Activated naive CD8-positive, alpha-beta T cell treated with anti-CD3 and anti-CD28 coated beads, Interleukin-2, amount 50 U/mL, for 16 hours (primary cell): ENCODE results near the gene FBXO21.

ENCODE experiments used
- DNase-seq: peaks from one replicate; pipeline ENCODE4 v3.0.0-alpha.2; 2020; ENCODE audit warnings: low read depth, low spot score

Gene FBXO21

DNA sequence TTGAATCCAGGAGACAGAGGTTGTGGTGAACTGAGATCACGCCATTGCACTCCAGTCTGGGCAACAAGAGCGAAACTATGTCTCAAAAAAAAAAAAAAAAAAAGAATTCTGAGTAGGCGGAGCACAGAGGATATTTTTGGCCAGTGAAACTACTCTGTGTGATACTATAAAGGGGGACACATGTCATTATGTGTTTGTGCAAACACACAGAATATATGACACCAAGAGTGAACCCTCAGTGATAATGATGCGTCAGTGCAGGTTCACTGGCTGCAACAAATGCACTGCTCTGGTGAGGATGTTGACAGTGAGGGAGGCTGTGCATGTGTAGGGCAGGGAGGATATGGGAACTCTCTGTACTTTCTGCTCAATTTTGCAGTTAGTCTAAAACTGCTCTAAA, 24.2 kb downstream of the FBXO21 start:
- no peak for DNase-seq

DNA sequence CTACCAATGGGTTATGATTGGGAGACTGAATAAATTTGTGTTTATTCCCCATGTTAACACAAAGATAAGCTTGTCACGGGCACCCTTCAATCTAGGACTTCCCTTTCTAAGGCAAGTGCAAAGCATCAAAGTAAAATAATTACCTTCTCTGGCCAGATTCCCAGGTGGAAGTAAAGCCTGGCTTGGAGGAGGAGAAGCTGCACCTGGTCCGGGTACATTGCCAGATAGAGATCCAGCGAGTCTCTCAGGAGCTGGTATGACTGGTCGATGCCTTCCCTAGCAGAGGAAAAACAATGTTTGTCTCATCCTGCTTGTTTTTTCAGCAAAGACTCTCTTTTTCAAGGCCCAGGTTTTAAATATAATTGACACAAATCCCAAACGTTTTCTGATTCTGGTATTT, 24.9 kb downstream of the FBXO21 start:
- DNase-seq: no peak

DNA sequence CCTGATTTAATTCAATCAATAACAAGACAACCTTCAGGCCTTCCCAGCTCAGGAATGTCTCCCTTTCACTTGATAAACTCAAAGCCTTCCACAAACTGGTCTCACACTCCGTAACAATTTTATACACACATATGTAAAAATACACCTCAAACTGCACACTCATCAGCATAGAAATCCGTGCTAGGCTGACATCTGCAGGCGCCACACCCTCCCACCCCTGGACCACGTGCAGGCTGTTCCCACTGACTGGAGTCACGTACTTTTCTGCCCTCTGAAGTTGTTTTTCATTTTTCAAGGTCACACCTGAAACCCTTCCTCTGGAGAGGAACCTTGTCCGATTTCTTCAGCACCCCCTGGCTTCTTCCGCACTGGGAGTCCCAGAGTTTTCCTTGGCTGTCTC, 27.6 kb downstream of the FBXO21 start:
- no peak for DNase-seq

DNA sequence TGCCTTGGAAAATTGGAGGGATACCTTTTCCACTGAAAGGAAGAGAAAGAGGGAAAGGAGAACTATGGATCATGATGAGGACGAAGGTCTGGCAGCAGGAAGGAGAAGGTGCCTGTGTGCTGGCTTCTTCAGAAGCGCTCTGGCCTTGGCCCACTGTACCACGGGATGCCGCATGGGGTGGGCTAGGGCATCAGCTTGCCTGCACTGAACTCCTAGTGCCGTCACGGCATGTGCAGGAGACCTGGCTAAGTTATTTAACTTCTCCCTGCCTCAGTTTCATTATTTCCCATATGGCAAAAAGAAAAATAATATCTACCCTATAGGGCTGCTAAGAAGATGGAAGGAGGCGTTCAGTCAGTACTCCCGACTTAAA, 28.1 kb downstream of the FBXO21 start:
- DNase-seq: no peak

DNA sequence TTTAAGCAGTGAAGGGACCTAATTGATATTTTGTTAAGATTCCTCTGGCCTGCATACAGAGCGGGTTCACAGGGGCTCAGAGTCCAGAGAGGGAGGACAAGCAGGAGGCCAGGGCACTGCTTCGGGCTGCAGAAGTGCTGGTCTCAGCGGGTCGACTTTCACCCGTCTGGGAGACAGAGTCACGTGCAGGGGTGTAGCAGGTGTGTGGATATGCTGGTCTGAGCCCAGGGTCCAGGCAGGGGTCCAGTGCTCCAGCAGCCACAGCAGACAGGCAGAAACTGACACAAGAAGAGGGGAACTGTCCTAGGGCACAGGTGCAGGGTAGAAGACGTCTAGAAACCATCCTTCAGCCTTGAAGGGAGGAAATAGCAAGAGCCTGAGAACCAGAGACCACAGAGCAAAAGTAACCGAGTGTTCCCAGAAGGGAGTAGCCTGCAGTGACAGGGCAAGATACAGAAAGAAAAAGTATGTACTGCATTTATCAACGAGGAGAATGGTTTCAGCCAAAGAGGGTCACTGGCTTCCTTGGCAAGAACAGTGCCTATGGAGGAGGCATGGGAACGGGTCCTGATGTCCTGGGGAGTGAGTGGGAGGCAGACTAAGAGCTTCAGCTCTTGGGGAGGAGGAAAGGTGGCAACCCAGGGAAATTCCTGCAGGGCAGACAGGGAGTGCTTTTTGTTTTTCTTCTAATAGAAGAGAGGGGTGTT, 28.7 kb downstream of the FBXO21 start:
- DNase-seq: no peak

DNA sequence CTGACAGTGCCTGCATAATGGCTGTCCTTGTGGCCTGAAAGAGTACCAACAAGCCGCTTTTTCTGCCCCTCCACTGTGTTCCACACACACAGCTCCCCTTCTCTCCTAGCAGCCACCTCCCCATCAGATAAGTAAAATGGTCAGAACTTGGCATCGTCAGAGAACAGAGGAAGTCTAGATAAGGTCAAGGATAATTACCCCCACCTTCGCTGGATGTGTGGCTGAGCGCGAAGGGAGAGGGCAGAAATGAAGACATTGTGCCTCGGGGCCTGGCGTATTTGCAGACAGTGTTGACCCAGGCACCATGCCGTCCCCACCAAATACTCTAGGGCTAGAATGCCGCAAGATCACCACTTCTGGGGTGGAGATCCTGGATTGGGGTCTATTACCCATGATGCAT, 30.6 kb downstream of the FBXO21 start:
- DNase-seq: no peak

DNA sequence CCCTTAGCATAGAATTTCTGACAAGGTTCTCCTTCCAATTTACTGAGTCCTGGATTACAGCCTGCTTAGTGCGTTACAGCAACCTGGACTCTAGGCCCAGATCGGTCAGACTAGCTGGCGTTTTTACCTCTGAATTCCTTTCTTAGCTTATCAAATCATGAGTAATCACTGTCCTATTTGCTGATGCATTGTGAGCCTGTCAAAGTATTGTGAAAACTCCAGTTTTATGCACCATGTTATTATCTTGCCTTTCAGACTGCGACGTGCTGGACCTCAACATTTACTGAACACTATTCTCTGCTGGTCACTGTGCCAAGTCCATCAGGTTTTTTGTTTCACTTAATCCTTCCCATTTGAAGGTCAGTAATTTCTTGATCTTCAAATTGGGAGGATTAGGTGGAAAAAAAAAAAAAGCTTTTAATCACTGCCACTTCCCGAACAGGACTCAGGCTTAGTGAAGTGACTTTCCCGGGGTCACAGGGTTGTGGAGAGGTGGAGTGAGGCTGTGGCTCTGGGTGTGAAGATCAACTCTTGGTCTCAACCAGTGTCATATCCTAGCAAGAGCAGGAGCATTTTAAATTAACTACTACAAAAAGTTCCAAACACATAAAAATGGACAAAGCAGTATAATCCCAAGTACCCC, 31.2 kb downstream of the FBXO21 start:
- DNase-seq: no peak

DNA sequence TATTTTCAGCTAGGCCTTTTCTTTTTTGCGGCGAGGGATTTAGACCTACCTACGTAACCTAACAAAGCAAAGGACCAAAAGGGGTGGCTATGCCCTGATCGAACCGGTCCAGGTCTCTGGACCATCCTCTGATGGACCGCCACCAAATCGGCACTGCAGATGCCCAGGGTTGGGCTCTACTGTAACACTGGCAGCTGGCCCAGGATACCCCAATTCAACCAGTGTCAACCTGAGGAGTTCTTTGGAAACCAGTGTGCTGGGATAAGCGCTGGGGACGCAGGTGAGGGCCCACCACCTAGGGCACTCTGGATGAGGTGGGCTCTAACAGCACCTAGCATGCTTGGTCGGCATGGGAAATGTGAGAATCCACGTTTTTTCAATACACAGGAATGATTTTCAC, 32.2 kb downstream of the FBXO21 start:
- no peak for DNase-seq

DNA sequence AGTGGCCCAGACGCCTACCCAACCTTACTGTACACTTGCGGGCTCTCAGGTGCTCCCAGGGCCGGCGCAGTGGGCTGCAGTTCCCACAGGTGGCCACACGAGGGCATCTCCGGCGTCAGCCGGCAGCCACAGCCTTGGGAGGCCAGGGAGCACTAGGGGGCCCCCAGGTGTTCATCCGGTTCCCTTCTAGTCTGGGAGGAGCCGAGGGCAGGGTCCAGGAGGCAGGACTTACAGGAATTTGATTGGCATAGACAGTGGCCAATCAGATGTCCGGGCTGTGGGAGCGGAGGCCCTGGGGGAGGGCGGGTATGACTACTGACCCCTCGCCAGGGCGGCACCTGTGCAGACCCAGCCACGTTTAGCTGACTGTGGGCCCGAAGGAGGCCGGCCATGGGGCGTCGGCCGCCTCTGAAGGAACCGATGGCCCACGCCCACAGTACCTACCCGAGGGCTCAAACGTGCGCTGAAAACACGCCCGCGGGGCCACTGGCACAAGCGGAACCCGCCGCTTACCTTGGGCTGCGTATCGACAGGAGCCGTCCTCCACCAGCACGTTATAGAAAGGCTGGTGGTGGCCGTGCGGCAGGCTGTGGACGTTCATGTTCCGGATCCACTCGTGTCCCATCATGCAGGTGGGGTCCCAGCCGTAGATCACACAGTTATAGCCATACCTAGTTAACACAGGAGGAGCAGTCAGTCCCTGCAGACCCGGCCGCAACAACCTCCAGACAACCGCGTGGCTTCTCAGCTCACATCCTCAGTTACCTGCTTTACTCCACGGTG, 34.8 kb downstream of the FBXO21 start:
- peak; percentile 35 for DNase-seq

DNA sequence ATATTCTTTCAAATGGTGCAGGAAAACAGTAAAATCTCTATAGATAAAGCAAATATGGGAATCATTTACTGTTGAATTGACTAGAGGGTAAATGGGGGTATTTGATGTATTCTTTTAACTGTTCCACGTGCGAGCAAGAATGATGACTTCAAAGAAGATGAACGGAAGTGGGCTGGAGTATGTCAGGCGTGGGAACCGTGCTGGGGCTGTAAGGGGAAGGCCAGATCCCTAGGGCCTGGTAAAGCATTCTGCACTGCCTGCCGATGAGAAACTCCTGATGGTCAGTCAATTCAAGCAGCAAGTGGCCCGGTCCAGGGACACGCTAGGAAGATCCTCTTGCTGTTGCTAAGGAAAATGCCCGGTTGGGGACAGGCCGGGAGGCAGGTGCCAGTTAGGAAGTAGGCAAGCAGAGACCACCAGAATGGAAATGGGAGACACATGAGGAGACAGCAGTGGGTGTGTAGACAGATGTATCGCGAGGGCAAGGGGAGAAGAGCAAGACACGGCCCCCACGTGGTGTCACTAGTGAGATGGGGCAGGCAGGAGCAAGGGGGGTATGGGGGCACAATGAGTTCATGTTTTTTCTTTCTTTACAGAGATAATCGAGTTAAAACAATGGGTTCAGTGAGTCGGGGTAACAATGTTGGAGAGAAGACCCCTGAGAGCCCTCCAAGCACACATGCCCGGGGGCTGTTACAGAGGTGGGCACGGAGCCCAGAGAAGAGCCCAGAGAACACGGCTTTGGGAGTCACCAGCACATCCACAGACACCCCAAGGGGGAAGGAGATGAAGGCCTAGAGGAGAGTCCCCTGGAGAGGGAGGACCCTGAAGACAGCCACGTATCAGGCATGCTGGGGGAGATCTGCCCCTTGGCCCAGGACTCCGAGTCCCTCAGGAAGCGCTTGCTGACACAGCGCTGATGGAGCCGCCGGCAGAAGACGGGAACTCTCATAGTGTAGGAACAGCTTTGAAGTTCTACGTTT, 37.2 kb downstream of the FBXO21 start:
- DNase-seq: no peak

DNA sequence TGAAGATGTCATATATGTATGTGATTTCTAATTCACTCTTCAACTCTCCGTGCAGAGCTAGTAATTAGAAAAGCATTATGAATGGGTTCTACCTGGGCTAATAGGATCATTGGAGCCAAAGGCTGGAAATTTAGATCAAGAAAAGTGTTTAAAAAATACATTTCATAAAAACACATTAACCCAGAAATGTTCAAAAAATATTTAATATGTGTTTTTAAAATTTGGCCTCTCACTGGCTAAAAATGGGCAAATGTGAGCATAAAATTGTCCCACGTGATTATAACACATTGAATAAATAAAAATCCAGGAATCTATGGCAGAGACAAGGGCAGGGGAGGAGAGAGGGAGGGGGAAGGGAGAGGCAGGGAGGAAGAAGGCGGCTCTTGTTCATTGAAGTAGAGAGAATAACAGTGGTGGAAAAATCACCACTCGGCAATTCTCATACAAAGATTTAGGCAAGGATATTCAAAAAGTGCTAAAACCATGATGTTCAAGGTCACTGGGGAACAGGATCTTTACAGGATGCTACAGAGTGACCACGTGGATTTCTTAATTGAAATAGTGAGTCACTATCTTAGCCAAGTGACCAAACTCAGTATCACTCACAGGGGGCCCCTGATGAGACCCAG, 38.8 kb downstream of the FBXO21 start:
- DNase-seq: no peak

DNA sequence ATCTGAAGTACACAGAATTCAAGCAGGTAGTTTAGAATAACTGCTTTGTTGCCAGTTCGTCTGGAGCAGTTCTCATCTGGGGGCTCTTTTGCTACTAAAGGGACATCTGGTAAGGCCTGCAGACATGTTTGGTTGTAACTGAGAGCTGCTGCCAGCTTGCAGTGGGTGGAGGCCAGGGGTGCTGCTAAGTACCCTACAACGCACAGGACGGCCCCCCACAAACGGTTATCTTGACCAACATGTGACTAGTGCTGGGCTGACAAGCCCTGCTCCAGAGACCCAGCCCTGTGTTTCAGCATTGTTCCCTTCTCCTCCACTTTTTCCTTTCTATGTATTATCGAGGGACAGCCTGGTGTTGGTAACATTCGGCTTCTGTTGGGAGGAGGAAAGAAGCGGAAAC, 40.8 kb downstream of the FBXO21 start:
- DNase-seq: no peak

DNA sequence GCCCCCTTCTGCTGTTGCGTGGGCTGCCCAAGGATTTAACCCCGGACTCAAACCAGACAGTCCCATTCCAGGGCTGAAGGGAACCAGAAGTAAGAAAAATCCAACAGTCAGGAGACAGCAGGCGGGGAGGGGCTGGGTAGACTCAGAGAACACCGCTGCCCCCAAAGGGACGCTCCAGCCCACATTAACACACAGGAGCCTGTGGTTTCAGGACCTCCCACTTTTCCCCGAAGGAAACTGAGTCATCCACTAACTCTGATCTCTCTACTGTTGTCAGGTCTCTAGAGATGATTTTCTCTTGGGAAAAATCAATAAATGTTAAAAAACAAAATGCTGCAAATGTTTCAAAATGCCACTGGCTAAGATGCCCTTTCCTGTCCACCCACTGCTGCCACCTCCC, 41.6 kb downstream of the FBXO21 start:
- DNase-seq: no peak

DNA sequence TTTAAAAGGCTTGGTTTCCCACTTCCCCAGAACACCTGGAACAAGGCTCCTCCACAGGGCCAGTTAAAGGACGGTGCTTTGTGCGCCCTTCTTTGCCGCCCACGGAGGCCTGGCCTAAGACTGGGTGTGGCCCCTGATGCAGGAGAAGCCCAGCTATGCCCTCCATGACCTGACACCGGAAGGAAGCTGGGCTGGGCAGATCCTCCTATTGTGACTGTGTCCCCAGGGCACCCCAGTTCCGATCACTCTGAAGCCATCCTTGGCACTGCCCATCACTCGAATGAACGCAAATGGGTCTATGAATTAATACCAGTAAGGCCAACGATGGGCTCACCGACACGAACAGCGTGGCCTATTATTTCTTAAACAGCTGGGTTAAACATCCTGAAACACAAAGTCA, 42.6 kb downstream of the FBXO21 start:
- no peak for DNase-seq

DNA sequence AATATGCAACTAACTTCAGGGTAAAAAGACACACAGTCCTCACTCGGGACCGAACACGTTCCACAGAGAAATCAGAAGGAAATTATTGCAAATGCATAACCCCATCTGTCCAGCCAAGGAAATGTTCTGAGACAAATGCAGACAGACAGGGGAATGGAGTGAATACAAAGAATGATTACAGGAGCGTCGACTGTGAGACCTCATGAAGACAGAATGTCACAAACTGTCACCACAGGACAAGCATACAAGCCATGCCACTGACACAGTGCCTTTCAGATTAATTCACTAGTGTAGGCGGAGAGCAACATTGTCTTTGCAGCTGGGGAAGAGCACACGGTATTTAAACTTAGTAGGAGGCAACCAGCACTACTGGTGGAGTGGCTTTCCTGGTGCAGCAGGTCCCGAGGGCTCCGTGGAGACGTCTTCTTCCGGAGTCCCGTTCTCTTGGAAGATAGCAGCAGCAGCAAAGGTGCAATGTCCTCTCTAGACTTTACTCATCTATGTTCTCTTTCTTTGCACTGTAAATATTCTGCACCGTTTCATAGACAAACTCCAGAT, 44.6 kb downstream of the FBXO21 start:
- DNase-seq: no peak

DNA sequence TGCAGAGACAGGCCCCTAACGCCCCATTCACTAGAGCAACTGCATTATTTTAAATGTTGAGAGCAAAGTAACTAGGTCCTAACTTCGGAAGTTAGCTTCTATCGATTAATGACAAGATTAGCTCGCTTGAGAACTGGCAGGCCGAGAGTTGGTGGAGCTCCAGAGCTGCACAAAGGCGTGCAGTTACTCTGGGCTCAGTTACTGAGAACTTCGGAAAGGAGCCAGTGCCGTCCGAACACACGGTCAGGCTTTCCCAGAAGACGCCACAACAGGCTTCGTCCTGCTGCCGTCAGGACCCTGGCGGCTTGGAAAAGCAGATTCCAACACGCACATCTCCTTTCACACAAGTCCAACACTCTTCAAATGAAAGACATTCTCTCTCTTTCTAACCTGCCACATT, 45.7 kb downstream of the FBXO21 start:
- no peak for DNase-seq

DNA sequence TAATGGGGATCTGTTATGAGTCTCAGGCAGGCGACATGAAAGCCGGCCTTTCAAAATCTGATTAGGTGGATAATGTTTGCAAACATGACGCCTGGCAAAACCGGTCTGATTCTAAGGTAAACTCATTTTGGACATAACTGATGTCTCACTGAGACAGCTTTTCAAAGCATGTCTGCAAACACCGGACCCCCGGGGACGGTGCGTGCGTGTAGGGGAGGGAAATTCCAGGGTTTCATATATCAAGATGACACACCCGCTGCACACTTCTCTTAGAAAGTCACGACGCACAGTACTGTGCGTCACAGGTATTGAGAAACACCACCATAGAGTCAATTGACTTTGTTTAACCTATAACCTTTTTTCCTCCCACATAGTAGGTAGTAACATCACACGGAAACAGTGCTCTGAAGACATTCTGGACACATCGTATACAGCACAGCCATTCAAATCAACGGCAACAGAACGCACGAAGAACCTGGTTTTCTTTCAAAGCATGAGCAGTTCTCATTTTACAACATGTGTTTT, 47.2 kb downstream of the FBXO21 start:
- DNase-seq: no peak

DNA sequence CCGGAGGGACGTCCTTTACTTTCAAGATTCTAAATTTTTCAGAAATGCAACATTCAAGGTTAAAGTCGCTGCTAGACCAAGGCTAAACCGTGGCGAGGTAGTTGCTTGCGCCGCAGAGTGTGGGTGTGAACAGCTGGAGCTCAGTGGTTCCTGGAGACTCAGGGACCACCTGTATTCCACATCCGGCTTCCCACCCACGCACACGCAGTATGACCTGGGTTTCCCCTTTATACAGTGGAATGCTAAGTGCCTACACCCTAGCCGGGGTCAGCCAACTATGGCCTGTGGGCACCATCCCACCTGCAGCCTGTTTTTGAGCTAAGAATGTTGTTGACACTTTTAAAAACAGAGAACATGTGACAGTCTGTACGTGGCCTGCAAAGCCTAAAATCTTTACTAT, 48.2 kb downstream of the FBXO21 start:
- DNase-seq: no peak

DNA sequence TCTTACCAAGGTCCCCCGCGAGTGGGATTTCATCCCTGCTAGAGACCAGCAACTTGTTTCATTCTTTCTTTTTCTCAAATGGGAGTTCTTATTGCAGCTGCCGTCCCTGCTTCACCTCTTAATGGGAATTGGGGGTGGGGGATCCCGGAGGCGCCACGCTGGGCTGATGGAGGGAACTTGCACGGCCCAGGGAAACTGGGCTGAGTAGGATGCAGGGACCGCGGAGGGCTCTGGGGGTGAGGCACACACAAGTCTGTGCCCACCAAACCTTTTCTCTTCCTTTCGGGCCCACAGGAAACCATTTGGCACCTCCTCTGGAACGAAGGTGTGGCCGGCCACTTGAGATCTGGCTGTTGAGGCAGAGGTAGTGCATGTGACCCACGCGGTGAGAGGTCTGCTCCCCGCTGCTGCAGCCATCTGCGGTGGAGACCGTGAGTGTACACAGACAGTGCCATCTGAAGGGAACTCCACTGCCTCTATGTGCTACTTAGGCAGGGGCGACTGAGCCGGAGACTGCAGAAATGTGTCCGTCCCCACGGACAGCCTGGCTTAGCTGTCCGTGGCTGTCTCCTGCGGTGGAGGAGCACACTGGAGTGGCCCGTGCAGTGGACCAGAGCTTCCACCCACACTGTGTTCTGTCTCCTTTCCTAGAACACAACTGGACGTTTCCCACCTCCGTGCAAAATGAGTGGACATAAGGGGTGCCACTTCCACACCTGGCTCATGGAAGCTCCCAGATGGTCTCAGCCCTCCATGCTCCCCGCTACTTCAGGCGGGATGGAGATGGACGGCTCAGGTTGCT, 49.0 kb downstream of the FBXO21 start:
- DNase-seq: no peak
